Suppressor macrophage (primary cell): ENCODE results near the gene CFAP157.
"Not testable (repeated sequence)": the region's sequence is repeated elsewhere in the genome, so short reads cannot be mapped to it uniquely, and the experiment has no call there.

ENCODE experiments used
- DNase-seq, 4 experiments: peaks; one replicate each; pipeline ENCODE4 v3.0.0-alpha.2; 2020 to 2022

CFAP157 gene

DNA sequence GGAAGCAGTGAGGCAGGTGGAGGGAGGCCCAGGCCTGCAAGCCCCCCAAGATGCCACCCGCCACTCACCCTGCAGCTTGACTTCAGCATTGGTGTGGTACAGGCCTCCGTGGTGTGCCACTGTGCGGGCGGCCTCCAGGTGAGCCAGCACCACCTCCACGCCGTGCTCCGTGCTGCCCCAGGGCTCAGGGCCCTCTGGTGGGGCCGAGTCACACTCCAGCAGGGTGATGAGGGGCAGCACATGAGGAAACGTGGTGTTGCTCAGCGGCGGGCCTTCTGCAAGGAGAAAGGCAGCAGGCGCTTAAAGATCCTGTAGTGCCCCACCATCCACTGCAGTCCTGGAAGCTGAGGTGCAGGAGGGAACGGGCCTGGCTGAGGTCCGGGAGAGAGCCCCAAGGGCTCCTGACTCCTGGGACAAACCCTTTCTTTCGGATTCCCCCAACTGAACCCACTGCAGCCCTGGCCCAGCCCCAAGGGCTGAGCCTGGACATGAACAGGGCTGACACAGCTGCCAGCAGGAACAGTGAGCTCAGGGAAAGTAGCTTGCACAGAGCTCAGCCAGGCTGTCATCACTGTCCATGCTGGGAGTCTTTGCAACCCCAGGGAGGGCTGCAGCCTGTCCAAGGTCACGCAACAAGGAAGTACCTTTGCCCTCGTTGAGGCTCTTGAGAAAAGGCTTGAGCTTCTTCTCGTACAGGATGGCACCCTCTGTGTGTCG is 33.0 kb downstream of the CFAP157 start:
- DNase-seq, result peak; percentile 45 to 71 (median 56)

DNA sequence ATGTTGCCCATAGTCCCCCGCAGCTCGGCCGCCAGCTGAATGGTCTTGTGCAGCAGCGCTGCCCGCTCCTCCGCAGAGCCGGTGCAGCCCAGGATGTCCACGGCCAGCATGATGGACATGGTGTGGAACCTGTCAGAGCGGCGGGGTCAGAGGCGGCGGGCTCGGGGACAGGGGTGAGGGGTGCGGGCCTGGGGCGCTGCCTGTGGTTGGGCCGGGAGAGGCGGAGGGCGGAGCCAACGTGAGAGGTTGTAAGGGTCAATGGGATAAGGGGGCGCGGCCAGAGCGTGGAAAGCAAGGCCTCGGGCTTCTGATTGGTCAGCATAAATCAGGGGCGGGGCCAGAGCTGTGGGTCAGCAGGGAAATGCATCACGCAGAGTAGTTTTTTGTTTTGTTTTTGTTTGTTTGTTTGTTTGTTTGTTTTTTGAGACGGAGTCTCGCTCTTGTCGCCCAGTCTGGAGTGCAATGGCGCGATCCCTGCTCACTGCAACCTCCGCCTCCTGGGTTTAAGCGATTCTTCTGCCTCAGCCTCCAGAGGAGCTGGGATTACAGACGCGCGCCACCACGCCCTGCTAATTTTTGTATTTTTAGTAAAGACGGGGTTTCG is 35.1 kb downstream of the CFAP157 start:
- no peak for DNase-seq

DNA sequence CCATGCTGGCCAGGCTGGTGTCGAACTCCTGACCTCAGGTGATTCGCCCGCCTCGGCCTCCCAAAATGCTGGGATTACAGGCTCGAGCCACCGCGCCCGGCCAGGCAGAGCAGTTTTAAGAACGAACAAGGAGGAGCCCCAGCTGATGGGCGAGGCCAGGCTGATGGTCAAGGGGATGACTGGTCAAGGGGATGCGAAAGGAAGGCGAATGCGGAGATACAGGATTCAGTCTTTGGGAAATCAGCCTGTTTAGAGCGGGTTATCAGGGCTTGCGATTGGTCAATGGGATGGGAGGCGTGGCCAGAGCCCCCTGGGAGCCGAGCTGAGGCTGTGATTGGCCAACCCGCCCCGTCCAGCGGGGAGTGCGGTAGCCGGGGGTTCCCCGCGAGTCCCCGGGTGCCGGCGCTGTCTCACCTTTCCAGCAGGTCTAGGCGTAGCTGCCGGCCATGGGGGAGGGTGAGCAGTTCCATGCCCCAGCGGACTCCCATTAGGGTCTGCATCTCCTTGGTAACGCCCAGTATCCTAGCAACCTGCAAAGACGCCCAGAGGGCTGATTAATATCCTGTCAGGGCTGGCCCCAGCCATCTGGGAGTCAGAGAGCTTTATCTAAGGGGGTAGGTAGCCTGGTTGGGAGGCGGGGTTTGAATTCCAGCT is 35.8 kb downstream of the CFAP157 start:
- DNase-seq, result no peak

DNA sequence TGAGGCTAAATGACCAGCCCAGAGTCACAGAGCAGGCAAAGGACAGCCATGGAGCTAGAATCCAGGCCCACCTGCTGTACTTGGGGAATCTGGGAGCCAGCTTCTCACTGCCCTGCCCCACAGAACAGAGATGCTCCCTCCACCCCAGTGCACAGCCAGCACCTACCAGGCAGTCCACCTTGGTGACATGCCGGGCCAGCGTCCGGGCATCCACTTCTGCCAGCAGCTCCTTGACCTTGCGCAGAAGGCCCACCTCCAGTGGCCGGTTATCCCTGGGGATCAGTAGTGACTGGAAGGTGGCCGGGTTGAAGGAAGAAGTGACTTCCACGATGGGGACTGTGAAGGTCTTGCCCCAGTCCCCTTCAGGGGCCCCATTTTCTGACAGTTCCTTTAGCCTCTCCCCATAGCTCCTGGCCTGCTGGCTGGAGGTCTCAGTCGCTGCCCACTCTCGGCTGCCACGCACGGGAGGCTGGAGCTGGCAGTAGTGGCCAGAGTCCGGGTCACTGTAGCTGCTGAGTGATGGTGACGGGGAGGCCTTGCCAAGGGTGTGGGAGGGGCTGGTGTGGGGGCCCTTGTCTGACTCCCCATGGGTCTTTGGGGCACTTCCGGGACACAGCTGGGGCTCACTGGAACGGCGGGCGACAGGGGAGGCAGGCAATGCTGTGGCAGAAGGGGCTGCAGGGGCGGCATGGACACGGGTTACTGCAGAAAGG is 37.8 kb downstream of the CFAP157 start:
- DNase-seq, result no peak

DNA sequence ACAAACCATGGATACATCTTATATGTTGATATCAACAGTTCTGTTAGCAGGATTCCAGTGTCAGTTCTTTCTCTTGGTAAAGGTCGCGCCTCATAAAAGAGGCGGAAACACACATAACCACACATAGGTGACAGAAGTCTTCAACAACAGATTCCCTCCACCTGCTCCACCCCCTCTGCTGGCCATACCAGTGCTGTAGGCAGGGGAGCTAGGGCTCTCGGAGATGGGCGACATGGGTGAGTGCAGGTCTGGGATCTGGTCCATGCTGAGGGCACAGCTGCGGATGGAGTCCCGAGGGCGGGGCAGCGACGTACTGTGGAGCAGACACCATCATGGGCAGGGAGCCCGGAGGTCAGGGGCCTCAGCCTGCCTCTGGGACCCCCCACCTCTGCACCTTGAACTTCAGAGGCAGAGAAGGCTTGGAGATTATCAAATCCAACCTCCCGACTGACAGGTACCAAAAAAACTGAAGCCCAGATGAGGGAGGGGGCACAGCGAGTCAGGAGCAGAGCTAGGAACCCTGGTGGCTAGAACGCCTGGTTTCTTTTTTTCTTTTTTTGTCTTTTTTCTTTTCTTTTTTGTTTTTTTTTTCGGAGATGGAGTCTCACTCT is 40.3 kb downstream of the CFAP157 start:
- no peak for DNase-seq

DNA sequence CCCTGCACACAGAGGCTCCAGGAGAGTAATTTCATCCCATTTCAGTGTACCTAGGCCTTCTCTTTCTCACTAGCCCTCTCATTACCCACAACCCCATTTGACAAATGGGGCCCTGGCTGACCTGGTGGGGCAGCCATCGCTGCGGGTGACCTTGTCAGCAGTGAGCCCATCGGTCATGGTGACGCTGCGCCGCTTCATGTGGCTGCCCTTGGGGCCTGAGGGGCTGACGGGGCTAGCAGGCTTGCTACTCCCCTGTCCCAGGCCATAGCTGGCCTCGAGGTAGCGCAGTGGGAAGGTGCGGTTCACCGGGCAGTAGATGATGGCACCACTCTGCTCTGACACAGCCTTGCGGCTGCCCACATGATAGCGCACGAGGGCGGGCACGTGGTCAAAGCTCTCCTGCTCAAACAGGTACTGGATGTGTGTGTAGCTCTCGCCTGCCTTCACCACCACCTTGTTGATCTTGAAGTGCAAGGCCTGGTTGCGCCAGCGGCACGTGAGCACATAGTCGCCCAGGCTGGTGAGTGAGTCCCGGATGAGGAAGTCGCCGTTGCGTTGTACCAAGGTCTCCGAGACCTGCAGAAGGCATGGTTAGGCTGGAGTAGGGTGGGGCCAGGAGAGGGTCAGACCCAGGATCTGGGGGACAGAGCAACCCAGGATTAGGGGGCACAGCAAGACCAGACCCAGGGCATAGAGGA is 42.5 kb downstream of the CFAP157 start:
- DNase-seq, result no peak

DNA sequence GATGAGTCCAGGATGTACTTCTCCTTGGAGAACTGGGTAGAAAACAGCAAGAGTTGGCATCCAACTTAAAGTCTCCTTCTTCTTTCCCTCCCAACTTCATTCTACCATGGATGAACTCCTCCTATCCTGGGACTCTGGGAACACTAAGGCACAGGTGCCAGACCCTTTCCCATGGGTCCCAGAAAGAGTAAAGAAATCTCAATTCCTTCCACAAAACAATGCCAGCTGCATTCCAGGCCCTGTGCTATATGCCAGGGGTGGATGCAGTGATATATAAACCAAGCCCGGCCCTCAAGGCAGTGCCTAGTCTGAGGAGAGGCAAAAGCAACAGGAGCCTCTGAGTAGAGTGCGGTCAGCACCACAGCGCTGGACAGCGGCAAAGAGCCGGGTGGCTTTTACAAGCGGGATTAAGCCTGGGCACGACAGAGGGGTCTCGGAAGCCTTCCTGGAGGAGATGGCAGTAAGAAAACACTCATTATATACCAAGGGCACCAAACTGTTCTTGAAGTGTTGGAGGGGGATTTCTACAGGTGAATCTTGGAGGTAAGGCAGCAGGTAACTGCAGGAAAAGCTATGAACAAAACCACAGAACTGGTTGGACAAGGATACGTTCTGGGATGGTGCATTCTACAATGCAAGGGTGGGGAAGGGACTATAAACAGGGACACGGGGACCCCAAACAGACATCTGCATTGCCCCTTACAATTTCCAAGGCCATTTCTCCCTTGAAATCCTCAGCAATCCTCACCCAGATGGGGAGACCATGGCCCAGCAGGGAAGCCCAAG is 44.7 kb downstream of the CFAP157 start:
- peak in 3 of 4 experiments; percentile 15 to 50 (median 27) for DNase-seq

GRCh38 chr9:127753148-127753547 is 46.4 kb downstream of the CFAP157 start:
- no peak for DNase-seq

DNA sequence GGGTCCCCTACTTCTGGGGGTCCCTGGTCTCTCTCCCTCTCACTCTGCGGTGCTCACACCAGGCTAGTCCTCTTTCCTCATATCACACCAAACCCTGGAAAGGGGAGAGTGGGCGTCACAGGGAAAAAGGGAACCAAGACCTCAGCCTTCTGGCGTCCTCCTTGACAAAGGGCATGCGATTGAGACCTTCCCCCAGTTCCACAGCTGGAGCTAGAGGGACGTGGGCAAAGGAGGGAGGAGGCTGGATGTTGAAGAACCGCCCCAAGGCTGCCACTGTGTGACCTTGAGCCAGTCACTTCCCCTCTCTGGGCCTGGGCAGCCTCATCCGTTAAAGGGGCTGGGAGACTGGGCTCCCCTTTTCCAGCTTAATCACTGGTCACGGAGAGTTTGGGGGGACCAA is 46.8 kb downstream of the CFAP157 start:
- DNase-seq, result peak; percentile 35 to 64 (median 61)

DNA sequence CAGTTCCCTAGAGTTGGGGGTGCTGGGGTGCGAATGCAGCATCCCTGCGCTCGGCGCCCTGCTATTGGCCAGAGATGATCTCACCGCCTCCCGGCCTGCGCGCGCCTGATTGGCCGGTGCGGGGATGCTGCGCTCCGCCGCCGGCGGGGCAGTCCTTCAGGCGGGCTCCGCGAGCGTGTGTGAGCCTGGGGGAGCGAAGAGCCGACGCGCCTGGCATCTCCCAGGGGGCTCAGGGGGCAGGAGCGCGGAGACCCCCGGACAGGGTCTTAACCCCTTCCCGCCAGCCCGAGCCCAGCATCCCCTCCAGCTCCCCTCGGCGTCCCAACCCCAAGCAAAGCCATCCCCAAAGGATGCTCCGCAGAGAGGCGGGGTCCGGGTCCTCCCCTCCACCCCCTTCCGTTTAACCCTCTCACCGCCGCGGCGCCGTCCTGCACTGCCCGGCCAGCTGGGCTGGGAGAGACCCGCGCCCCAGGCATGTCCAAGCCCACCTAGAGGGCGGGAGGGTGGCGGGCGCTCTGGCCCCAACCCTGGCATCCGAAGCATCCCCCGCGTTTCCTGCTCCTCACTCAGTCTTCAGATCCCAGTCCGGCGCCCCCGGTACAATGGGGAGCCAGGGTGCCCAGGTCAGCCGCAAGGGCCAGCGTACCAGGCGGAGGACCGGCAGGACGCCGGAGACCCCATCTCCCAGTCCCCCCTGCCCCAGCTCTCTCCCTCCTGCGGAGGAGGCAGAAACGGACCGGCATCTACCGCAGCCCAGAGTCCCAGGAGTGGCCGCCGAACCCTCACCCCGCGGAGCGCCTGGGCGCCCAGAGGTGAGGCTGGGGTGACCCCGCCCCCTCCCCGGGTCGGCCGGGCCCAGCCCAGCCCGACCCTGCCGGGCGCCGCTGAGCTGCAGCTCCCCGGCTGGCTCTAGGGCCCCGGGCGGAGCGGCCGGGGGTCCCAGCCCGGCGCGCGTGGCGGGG is 47.6 kb downstream of the CFAP157 start:
- DNase-seq, result no peak

GRCh38 chr9:127755061-127756060 is 48.6 kb downstream of the CFAP157 start:
- DNase-seq, result no peak

DNA sequence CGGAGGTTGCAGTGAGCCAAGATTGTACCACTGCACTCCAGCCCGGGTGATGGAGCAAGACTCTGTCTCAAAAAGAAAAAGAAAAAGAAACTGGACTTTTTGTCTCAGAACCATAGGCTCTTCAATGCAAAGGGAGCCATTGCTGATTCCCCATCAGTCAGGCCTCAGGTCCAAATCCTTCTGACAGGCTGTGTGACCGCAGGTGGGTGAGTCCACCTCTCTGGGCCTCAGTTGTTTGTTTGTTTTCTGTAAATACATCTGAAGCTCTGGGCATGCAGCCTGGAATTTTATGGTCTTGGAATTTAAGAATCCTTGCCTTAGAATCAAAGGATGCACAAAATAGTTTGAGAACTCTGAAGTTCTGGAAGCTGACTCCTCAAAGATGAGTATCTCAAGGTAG is 49.4 kb downstream of the CFAP157 start:
- no peak for DNase-seq

GRCh38 chr9:127756776-127757175 is 50.0 kb downstream of the CFAP157 start:
- not testable (repeated sequence) for DNase-seq

DNA sequence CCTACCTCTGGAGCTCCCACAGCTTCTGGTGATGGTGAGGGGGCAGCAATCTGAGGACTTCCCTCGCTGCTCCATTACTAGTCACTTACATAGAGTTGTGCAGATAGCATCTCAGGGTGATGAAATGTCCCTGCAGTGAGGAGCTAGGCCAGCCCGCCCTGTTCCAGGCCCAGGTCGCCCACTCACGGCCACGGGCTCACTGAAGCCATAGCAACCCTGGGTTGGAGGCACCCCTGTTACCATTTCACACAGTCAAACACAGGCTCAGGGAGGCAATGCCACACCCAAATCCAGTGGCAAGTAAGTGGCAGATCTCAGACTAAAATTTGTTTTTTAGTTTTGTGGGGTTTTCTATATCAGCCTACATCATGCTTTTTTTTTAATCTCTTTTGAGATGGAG is 52.1 kb downstream of the CFAP157 start:
- peak in 2 of 4 experiments; percentile 28 to 31 for DNase-seq

DNA sequence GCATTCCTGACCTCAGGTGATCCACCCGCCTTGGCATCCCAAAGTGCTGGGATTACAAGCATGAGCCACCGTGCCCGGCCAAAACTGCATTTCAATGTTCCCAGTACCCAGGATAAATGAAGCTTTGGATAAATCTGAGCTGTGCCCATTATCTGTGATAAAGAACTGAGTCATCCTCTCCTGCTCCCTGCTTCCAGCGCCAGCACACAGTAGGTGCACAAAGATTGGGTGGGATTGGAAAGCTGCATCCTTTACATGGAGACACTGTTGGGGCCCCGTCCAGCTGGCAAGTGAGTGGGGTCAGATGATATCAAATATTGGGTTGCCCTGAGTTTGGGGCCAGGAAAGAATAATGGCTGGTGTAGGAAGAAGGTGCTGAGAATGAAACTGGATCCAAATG is 54.3 kb downstream of the CFAP157 start:
- DNase-seq, result no peak

DNA sequence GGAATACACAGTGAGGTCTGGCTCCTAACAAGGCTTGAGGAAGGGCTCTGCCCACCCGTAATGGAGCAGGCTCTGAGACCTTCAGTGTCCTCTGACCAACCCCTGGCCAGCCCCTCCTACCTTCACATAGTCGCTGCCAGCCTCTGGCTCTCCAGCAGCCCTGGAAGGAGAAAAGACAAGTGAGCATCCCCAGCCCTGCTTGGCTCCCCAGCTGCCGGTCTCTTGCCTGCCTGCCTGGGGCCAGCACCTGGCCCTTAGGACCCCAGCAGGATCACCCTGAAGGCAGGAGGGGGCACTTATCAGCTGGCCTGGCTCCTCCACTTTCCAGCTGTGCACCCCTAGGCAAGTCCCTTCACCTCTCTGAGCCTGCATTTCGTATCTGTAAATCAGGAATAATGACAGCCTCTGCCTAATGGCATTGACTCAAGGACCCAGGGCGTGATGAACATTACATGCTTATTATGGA is 54.7 kb downstream of the CFAP157 start:
- no peak for DNase-seq

GRCh38 chr9:127762111-127762676 is 55.4 kb downstream of the CFAP157 start:
- peak; percentile 64 to 79 (median 72) for DNase-seq

GRCh38 chr9:127763918-127764384 is 57.2 kb downstream of the CFAP157 start:
- peak; percentile 63 to 80 (median 70) for DNase-seq
